GM19455 (cell line): ENCODE results near the gene NPPB.
"Not testable (repeated sequence)": the region's sequence is repeated elsewhere in the genome, so short reads cannot be mapped to it uniquely, and the experiment has no call there.

Experiments
- ATAC-seq: cut with Tn5 transposase; IDR thresholded peaks from one replicate; pipeline ENCODE4 v1.9.1; 2021; ENCODE audit not compliant: unreplicated experiment

The NPPB gene

DNA sequence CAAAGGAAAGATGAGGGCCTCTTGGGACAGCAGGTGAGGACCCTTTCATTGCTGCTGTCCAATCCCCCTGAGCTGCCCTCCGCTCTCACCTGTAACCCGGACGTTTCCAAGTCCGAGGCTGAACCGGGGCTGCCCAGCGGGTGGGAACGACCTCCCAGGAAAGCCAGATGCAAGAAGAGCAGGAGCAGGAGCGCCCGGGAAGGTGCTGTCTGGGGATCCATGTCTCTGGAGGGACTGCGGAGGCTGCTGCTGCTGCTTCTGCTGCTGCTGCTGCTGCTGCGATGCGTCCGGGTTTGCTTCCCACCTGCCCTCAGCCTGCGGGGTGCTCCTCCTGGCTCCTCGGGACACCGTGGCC, at the start of gene NPPB:
TSS of gene NPPB (minus strand) at position 333 of the 355 bp plus-strand sequence. CDS start at position 221, 112 bp downstream.
- ATAC-seq: no peak

DNA sequence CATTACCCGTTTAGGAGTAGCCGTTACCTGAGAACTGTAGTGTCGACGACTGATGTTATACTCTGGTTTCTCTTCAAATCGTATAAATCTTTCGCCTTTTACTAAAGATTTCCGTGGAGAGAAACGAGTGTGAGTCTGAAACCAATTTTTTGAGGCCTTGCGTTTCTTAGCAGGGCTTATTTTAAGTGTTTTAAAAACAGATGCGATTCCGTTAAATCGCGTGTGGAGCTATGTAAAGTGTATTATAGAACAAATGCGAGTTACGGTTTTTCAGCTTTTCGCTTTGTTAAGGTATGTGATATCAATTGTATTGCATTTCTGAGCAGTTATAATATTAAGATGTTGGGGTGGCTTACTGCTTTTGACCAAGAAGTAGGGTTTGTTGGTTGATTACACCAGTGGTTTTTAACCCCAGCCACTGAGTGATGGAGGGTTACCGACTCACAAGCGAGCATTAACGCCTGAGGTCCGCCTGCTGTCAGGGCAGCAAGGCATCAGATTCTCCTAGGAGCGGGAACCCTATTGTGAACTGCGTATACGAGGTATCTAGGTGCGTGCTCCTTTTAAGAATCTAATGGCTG, 49.4 kb upstream of the NPPB start:
- ATAC-seq: peak; percentile 56

DNA sequence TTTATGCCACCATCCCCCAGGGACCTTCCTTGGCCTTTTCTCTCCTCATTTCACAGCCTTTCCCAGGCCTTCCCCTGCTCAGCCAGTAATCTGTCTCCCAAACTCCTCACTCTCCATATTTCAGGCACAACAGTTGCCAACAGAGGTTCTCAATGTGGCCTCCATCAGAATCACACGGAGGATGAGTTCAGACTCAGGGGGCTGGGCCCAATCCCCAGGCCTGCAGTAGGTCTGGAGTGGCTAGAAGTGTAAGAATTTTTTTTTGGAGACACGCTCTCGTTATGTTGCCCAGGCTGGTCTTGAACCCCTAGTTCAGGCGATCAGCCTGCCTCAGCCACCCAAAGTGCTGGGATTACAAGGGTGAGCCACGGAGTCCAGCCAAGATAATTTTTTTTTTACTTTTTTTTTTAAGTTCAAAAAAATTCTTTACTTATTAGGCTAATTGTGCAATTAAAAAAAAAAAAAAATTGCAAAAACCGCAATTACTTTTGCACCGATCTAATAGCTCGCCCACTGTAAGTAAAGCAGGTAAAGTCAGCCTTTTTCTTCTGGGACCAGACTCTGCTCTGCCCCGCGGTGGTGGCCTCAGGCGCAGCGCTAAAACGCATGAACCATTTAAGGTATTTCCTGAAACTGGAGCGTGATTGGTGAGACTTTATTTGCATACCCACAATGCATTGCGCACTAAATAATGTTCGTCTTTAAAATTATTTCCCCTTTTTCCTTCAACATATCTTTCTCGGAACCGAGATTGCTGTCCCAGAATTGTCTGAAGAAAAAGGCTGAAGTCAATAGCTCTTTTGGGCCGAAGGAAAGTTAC, 48.7 kb upstream of the NPPB start:
- ATAC-seq: peak; percentile 41

DNA sequence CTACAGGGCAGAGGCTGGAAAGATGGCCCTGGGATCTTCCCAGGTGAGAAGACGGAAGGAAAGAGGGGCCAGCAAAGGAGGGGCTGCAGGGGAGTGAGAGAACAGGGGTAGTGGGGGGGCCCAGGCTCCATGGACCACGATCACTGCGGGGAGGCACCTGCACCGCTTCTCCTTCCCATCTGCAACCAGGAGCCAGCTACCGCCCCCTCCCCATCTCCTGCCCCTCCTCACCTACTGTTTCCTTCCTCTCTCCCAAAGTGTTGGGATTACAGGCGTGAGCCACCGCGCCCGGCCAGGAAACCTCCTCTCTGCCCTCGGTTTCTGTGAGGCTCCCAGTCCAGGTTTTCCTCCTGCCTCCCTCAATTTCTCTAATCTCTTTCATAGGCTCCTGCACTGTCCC, 48.1 kb upstream of the NPPB start:
- ATAC-seq: no peak

DNA sequence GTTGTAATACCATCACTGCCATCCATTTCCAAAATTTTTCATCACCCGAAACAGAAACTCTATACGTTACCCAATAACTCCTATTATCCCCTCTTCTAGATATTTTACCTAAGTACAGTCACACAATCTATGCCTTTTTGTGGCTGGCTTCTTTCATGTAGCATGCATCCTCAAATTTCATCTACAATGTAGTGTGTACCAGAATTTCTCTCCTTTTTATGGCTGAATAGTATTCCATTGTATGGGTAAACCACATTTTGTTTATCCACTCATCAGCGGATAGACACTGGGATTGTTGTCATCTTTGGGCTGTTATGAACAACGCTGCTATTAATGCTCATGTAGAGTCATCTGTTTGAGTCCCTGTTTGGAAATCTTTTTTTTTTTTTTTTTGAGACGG, 46.2 kb upstream of the NPPB start:
- no peak for ATAC-seq

DNA sequence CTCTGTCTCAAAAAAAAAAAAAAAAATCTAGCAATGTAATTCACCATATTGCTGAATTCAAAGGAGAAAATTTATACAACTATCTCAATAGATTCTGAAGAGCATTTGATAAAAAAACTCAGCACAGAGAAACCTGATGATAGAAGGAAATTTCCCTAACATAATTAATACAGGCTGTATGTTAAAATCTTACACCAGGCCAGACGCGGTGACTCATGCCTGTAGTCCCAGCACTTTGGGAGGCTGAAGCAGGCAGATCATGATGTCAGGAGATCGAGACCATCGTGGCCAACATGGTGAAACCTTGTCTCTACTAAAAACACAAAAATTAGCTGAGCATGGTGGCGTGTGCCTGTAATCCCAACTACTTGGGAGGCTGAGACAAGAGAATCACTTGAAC, 45.4 kb upstream of the NPPB start:
- ATAC-seq: not testable (repeated sequence)

DNA sequence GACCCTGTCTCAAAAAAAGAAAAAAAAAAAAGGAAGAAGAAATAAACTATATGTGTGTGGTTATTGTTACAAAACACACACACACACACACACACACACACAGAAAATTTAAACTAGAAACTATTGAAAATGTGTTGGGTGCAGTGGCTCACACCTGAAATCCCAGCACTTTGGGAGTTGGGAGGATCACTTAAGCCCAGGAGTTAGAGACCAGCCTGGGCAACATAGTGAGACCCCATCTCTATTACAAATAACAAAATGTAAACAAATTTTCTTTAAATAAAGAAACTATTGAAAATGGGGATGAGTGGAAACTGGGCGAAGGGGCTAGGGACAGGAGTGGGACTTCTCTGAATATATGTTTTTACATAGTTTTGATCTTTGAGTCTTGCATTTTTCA, 44.5 kb upstream of the NPPB start:
- ATAC-seq: no peak

DNA sequence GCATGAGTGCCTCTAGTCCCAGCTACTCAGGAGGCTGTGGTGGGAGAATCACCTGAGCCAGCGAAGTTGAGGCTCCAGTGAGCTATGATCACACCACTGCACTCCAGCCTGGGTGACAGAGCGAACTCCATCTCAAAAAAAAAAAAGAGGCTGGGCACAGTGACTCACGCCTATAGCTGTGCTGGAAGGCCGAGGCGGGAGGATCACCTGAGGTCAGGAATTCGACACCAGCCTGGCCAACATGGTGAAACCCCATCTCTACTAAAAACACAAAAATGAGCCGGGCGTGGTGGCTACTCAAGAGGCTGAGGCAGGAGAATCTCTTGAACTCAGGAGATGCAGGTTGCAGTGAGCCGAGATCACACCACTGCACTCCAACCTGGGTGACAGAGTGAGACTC, 42.7 kb upstream of the NPPB start:
- ATAC-seq: not testable (repeated sequence)

DNA sequence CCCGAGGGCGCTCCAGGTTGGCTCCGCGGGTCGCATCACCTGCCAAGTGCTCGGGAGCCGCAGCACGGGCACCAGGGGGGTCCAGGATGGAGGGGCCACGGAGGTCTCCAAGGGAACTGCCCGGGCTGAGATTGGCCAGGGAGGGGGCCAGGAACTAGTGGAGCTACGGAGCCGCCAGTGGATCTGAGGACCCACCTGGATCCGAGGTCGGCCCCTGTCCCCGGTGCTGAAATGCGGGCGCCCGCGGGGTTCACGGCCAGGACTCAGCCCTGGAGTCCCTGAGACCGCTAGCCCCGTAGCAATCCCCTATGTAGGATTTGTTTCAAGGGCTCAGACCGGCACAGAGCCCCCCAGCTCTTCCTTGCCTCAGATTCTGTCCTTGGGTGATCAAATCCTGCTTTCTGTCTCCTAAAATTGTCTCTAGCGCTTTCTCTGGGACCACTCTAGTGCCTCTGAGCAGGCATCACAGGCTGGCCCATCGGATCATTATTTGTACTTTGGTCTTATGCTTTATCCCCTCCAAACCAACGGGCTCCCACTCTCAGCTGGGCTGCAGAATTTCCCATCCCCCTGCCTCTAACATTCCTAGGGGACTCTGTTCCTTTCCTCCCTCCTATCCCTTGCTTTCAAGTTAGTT, 40.2 kb upstream of the NPPB start:
- no peak for ATAC-seq

DNA sequence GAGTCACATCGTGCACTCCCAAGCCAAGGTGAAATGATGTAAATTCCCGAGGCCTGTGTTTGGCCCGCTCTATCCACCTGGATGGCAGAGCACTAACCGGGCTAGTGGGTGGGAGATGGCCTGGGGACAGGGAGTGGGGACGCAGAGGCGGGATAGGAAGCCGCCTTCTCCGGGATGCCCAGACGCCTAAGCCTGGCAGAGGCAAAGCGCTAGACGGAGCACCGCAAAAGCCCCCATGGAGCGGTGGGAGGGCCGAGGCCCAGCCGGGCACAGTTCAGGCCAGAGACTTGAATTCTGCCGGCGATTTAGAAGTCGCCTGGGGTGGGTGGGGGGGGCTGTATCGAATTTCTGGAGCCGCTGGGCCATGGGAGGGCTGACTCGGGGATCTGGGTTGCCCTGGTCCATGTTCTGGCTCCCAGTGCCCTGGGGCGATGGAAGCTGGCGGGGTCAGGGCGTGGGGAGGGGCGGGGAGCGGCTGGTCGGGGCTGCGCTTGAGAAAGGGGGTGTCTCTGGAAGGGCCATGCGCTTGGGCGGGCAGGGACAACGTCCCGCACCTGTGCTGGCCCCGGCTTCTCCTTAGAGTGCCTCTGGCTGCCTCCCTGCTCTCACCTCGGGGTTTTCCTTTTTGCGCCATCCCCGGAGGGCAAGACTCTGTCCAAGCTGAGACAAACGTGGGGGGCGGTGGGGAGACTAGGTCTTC, 39.5 kb upstream of the NPPB start:
- ATAC-seq: no peak

DNA sequence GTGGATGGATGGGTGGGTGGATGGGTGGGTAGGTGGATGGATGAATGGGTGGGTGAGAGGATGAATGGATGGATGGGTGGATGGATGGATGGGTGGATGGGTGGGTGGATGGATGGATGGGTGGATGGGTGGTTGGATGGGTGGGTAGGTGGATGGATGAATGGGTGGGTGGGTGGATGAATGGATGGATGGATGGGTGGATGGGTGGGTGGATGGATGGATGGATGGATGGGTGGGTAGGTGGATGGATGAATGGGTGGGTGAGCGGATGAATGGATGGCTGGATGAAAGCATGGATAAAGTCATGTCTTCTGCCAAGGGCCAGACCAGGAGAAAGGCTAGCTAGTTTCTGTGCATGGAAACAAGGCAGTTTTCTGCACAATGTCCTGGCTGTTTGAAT, 35.8 kb upstream of the NPPB start:
- ATAC-seq: not testable (repeated sequence)

DNA sequence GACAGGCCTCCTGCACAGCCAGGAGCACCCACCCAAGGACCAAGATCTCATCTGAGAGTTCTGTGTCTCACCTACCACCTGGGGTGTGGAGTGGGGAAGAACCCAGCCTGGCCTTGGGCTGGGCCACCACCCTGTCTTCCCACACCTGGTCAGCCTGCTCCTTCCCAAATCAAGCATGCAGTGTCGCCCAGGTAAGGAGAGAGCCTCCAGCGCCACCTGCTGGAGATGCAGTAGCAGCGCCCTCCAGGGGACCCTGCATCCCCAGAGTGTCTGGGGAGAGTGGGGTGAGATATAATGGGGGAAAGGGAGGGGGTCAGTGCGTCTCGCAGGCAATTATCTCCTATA, 35.1 kb upstream of the NPPB start:
- ATAC-seq: no peak

DNA sequence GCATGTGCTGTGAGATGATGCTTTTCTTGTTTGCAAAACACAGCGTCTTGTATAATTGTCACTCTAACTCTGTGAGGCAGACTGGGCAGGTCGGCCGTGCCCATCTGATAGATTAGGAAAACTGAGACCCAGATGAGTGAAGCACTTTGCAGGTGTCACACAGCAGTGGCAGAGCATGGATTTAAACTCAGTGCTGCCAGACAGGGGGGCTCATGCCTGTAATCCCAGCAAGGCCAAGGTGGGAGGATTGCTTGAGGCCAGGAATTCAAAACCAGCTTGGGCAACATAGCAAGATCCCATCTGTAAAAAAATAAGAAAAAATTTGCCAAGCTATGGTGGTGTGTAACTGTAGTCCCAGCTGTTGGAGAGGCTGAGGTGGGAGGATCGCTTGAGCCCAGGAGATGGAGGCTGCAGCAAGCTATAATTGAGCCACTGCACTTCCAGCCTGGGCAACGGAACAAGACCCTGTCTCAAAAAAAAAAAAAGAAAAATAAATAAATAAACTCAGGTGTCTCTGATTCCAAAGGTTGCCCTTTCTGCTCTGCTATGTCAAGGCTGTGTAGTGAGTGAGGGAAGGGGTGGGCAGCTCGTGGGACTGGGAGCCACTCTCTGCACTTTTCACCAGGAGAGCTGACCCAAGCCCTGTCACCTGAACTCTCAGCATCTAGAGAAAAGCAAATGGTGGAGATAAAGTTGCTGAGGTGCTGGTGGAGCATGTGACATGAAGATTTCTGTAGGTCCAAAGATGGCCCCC, 32.9 kb upstream of the NPPB start:
- ATAC-seq: no peak

DNA sequence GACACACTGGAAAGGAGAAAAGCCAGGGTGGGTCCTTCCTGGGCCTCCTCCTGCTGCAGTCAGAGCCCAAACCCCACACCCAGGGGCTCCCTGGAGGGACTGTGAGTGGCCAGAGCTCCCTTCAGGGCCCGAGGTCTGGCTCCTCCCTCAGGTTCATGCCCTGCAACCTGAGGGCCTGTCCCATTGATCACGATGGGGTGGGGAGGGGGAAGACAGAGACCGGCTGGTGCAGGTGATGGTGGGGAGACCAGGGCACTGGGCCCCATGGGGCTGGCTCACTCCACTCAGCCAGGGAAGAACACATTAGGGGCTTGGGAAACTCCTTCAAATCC, 30.1 kb upstream of the NPPB start:
- no peak for ATAC-seq

DNA sequence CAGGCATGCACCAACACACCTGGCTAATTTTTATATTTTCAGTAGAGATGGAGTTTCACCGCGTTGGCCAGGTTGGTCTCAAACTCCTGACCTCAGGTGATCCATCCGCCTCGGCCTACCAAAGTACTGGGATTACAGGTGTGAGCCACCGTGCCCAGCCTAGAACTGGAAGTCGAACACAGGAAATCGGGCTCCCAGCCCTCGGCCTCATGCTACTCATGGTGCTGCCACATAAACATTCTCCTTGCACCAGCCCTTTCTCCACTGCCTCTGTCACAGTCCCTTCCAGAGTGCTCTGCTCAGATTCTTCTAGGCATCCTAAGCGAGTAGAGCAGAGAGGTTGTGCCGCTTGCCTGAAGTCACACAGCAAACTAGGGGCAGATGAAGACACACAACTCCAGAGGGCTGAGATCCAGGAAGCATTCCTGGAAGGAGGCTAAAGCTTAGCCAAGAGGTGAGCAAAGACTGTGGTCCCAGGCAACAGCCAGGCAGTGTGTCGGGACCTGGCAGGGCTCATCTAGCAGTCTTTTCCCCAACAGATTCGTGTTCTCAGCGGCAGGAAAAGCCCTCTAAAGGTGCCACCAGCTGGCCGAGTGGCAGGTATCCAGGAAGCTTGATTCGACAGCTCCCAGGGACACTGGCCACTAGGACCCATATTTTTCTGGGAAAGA, 29.6 kb upstream of the NPPB start:
- no peak for ATAC-seq

DNA sequence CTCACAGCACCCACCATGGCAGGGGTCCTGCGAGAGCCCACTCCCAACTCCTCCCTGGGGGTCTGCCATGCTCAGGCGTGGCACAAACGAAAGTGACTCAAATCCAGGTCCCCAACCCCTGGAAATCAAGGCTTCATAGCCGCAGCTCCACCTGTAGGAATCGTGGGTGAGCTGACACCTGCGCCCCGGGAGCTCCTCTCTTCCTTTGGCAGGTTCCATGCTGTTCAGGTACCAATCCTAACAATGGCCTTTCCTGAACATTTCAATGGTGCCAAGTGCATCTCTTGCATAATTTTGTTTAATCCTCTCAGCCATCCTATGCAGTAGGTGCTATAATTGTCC, 28.9 kb upstream of the NPPB start:
- no peak for ATAC-seq

DNA sequence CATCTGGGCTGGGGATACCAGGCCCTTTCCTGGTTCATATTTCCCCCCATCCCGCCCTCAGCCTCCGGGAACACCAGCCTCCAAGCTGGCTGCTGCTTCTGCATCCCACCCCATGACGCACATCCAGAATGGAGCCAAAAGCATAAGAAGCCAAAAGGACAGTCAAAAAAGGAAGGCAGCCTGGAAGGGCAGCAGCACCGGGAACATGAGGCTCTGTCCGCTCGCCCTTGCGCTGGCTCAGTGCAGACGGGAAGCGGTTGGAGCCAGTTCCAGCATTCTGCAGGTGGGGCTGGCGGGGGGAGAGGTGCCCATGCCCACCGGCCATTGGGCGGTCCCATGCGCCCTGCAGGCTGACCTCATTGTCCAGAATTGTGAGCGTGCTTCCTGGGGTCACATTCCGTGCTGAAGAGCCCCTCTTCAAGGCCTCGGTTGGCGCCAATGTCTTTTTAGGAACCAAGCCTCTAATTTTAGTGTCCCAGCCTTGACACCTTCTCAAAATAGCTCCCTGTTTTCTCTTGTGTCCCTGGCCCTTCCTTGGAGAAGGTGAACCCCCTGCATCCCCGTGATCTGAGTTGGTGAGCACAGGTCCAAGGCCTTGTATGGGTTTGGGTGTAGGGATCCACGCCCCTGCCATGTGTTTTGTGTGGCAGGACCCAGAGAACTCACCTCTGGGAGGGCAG, 28.4 kb upstream of the NPPB start:
- ATAC-seq: no peak

DNA sequence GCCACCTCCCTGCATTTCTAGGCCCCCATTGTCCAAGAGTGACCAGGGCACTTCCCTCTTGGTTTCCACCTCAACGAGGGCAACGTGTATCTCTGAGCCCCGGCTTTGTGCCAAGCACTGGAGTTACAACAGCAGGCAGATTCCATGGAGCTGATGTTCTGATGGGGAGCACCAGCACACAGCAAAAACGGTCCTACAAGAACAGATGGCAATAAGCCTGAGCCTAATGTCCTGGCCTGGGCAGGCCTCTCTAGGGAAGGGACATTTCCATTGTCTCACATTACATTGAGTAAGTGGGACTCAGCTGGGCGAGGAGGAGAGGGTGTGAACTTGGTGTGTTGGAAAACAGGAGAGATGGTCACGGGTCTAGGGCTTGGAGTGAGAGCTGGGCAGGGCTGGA, 27.2 kb upstream of the NPPB start:
- ATAC-seq: no peak

DNA sequence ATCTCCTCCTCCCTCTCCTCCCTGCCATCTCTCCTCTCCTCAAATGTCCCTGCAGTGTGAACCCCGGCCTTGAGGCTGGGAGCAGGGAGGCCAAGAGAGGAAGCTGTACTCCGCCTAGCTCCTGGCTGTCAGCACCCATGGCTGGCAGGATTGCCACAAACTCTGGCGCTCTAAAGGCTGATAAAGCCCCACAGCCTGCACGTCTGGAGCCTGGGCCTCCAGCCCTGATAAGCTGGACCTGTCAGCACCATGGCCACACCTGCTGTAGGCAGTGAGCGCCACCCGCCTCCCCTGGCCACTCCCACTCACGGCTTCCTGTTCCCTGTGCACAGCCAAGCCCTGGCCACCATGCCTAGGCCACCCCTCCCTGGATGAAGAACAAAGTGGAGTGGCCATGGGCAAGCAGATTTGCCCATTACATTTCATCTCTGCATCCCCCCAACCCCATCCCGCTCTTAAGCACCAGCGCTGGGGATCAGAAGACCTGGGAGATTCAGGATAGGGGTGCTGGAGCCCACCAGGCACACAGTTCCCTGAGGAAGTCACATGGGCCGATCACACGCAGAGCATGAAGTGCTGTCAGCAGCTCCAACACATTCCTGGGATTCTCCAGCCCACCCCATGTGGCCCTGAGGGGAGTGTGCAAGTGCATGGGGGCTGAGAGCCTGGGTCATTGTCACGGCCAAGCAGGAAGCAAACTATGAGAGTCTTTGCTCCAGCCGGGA, 24.2 kb upstream of the NPPB start:
- no peak for ATAC-seq
